HG02642 (cell line): ENCODE data around the gene RPL28.
A peak's percentile ranks its signal among the peaks of the same experiment; 100 is the strongest.

ENCODE experiments used
- ATAC-seq: cut with Tn5 transposase; IDR thresholded peaks from one replicate; pipeline ENCODE4 v1.9.1; 2021; ENCODE audit warnings: mild to moderate bottlenecking; ENCODE audit not compliant: unreplicated experiment, poor library complexity

RPL28 gene

DNA sequence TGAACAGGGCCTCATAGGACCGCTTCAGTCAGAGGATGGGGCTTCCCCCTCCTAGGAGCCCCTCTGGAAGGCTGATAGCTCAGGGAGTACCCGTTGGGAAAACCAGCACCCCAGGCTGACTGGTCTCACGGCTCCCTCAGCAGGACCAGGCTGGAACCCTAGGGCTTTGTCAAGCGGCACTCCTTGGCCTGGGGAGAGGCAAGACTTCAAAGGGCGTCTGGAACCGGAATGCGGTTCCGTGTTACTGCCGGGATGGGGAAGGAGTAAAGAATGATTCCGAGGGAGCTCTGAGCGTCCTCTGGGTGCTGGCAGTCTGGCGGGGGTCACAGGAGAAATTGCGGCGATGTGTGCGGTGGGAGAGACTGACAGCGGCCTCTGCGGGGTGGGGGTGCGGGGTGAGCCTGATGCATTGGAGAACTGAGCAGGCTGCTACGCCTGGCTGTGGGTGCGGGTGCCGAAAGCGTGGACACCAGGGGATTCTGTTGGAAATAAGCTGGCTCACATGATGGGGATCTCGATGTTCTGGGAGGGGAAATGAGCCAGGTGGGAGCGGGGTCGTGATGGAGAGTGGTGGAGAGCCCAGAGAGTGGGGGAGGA lies 33.1 kb upstream of the RPL28 start:
- no peak for ATAC-seq

DNA sequence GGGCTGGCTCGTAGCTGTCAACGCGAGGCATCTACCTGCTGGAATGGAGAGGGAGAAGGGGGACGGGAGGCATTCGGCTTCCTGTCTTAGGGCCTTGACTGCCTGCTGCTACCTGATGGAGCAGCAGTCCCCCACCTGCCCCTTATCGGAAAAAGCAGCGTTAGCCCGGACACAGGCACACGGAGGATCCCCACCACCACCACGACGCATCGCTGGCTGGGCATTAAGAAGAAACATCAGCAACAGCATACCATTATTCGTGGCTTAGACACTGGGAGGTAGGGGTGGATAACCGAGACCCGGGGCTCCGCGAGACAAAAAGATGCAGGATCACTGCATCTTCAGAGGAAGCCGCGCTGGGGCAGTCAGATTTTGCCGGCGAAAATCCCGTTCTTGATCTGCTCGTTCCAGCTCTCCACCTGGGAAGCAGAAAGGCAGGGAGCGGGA lies 32.4 kb upstream of the RPL28 start:
- no peak for ATAC-seq

DNA sequence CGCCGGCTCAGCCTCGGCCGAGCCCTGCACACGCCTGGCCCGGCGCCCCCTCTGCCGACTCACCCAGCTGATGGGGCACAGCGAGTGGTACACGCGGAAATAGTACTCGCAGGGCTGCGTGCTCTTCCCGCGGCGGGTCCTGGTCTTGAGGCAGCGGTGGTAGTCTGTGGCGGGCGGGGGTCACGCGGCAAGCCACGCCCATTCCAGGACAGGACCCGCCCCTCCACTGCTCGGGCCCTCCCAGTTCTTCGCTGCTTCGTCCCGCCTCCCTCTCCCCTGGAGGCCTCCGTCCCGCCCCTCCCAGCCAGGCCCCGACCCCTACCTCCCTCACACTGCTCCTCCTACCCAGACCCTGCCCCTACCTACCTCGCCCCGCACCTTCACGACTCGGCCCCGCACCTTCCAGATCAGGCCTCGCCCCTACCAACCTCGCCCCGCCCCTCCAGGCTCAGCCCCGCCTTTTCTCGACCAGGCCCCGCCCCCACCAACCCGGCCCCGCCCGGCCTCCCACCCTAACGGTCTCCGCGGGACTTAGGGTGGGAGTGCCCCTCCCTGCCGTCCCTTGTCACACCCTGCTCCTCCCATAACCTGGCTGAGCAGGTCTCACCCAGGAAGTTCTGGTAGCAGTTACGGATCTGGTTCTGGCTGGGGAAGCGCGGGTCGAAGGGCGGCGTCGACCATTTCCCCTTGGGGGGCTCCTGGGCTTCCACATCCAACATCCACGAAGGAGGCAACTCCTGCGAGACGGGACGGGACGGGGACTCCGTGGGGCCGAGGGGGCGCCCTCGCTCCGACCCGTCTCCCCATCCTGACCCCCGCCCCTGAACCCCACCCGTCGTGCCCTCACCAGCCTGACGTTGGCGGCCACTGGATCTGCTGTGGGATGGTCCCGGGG lies 31.7 kb upstream of the RPL28 start:
- ATAC-seq, result peak; percentile 63

DNA sequence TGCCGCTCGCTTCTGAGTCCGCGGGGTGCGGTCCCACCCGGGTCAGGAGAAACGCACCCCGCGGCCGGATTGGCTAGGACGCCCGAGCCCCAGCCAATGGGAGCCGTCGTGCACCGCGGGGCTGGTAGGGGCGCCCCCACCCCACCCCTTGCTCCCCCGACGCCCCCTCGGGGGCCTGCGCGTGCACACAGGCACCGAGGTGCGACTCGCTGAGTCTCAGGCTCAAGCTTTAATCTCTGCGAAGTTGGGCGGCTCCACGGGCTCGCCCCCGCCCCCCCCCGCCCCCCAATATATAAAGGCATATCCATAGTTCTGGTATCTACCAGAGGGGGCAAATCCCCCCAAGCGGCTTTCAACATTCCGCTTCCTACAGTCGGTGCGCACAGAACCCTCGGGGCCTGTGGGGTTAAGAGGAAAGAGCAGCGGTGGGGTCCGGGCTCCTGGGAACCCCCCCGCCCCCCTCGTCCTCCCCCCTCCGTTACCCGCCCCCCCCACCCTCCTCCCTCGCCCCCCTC lies 31.0 kb upstream of the RPL28 start, which contains the start of gene COX6B2:
COX6B2 (minus strand) TSS at position 22 of the 515 bp plus-strand sequence. CDS start 198 bp downstream, outside the sequence.
- no peak for ATAC-seq

DNA sequence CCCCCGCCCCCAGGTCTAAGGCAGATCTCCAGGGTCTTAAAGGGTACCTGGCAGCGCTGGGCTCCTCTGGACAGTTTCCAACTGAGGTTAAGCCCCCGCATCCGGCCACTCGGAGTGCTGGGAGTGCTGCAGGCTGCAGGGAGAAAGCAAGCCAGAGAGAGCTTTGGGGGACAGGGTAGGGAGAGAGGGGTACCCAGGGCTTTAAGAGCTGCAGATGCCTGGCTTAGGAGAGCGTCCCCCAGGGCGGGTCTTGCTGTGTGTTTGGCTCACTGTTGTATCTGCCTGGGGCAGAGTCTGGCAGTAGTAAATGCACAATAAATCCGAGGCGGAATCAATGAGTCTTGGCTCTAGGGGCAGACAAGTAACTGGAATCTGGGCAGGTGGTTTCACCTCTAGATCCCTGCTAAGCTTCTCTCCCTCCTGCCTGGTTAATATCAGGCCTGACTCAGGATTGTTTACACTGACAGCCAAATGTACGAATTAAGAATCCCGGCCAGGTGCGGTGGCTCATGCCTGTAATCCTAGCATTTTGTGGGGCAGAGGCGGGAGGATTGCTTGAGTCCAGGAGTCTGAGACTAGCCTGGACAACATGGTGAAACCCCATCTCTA lies 30.4 kb upstream of the RPL28 start:
- ATAC-seq, result no peak

DNA sequence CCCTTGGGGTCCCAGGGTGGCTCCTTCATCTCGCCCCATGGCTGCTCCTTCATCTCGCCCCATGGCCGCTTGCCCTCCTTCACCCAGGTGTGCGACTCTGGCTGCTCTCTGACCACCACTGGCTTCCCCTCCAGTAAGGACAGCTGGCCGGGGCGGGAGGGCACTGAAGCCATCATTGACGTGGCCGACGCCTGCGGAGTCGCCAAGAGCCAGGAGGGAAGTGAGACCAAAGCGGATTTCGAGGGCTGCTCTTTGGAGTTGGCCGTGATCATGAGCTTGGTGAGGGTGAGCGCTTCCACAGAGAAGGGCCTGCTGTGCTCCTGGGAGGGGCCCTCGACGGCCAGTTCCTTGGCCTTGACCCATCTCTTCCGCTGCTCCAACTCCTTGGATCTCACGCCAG lies 27.2 kb upstream of the RPL28 start:
- ATAC-seq, result no peak

DNA sequence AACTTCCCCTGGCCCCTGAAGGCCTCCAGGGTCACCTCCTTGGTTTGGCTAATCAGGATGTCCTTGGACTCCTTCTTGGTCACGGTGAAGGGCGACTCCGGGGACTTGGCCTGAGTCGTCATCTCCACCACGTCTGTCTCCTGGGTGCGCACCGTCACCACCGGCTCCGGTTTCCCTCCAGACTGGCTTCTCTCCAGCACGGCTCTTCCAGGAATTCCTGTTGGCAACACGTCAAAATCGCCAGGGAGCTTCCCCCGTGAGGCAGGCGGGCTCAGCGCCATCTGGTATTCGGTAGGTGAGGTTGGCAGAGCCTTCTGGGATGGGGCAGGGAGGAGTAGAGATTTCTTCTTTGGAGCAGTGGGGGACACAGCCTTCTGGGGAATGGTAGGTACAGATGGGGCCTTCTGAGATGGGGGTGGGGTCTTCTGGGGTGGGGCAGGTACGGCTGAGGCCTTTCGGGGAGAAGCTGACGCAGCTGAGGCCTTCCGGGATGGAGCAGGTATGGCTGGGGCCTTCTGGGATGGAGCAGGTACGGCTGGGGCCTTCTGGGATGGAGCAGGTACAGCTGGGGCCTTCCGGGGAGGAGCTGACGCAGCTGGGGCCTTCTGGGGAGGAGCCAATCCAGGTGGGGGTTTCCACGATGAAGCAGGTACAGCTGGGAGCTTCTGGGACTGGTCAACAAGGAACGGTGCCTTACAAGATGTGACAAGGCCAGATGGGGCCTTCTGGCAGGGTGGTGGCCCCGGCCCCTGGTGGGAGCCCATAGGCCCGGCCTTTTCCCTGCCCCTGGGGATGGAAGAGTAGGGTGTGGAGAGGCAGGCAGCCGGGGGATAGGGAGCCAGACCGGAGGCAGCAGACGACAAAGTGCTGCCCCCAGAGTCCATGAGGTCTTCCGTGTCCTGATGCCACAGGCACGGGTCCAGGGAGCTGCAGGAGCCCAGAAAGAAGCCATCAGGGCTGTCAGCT lies 26.5 kb upstream of the RPL28 start:
- no peak for ATAC-seq

DNA sequence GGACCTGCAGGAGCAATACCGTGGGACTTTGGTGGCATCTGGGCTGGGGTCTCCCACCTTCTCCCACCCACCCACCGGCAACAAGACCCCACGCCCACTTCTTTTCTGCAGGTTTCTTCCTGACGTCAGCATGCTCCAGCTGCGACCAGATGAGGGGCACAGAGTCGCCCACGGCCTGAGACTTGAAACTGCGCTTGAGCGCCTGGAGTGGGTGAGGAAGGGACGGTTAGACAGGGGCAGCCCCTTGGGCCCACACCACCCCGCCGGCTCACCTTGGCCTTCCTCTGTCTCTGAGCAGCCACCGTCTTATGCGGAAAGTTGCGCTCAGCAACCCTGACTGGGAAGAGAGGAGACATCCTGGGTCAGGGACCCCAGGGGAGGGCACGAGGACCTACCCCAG lies 24.8 kb upstream of the RPL28 start:
- ATAC-seq, result no peak

DNA sequence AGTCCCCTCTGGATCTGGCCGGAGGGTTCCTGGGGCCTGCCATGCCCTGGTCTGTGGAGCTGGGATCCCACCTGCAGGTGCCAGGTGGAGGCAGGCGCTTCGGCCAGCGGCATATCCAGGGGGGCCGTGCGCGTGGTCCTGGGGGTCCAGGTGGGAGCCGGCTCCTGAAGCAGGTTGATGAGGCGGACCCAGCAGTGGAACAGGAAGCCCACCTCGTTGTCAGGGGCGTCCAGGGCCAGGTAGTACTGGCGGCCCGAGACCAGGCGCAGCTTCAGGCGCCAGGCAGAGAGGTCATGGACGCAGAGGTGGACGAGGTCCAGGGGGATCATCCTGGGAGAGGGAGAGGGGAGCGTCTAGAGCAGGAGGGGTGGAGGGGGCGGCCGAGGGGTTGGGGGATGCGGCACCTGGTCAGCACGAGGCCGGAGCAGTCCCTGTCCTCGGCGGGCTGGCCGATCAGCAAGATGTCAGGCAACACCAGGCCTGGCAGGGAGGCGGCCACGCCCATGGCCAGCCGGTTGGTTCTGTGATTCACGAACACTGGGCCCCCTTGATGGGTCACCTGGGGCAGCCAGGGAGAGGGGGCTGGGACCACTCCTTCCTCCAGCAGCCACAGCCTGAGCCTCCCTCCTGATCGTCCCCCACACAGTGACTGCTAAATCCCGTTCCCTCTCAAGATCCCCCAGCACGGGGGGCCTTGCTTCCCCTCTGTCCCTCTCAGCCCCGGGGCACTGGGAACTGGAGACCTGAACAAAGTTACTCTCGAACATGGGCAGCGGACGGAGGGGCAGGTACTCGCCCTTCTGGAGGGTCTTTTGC lies 23.4 kb upstream of the RPL28 start:
- no peak for ATAC-seq

DNA sequence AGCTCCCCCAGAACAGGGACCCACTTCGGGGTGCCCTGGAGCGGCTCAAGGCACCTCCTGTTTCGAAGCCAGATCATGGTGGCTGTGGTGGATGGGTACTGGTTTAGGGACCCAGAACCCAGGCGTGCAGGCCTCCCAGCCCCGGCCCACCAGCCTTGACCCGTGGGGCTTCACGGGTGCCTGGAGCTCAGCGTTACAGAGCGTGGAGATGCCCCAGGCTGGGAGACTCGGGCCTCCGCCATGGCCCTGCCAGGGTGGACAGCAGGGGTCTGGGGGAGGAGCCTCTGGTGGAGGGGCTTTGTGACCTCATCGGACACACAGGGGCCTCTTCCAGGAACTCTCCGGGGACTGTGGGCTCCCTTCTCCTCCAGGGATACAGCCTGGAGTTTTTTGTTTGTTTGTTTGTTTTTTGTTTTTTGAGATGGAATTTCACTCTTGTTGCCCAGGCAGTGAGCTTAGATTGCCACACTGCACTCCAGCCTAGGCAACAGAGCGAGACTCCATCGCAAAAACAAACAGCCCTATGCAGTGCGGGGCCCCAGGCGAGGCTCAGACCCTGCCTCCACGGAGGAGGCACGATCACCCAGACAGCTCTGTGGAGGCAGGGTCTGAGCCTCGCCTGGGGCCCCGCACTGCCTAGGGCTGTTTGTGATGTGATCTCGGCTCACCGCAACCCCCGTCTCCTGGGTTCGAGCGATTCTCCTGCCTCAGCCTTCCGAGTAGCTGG lies 22.6 kb upstream of the RPL28 start, which contains the start of gene GARIN5B:
GARIN5B (minus strand) TSS at position 271 of the 727 bp plus-strand sequence; CDS start at position 77, 194 bp downstream.
- no peak for ATAC-seq

DNA sequence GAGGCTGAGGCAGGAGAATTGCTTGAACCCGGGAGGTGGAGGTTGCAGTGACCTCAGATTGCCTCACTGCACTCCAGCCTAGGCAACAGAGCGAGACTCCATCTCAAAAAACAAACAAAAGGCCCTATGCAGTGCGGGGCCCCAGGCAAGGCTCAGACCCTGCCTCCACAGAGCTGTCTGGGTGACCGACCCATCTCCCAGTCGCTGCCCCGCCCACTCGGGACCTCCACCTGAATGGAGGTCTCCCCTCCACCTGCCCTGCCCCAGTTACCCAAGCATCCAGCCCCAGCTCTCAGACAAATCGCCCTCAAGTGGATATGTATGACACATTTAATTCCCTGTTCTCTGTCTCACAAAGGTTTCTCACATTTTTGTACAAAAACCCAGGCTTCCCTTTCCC lies 20.5 kb upstream of the RPL28 start:
- no peak for ATAC-seq

DNA sequence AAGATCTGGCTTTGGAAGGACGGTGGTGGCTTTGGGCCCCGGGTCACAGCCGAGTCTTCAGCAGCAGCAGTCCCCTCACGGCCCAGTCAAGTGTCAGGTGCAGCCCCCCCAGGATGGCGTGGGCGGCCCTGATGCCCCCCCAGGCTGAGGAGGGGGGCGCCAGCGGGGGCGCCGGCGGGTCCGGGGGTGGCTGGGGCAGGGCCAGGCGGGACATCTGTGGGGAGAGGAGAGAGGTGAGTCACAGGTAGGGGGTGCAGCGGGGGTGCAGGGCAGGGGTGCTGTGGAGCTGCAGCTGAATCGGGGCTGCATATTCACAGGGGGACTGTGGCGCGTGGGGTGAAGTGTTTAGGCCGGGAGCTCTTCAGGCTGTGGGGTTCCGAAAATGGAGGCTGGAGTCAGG lies 19.8 kb upstream of the RPL28 start:
- ATAC-seq, result no peak

DNA sequence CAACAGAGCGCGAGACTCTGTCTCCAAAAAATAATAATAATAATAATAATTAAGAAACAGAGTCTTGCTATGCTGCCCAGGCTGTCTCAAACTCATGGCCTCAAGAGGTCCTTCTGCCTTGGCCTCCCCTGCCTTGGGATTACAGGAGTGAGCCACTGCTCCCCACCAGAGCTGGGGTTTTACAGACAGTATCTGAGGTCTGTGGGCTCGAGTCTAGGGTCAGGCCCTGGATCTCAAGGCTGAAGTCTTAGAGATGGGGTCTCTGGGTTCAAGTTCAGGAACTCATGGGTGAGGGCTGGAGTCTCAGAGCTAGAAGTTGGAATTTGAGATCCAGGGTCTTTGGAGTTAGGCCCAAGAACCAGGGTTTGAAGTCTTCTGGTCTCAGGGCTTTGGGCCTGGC lies 18.9 kb upstream of the RPL28 start:
- ATAC-seq, result no peak

DNA sequence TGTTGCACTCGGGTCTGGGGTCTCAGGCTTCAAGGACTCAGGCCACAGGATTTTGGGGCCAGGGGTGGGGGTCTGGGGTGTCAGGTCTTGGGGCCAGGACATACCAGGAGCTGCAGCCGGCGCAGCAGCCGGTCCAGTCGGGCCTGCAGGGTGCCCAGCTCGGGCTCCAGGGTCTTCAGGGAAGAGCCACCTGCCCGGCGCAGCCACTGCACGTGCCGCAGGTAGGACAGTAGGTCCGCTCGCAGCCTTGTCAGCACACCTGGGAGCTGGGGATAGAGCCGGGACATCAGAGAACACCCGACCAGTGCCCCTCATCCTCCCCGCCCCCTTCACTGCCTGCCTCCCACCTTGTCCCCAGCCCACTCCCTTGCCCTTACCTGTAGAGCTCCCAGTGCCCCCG lies 17.6 kb upstream of the RPL28 start:
- no peak for ATAC-seq

DNA sequence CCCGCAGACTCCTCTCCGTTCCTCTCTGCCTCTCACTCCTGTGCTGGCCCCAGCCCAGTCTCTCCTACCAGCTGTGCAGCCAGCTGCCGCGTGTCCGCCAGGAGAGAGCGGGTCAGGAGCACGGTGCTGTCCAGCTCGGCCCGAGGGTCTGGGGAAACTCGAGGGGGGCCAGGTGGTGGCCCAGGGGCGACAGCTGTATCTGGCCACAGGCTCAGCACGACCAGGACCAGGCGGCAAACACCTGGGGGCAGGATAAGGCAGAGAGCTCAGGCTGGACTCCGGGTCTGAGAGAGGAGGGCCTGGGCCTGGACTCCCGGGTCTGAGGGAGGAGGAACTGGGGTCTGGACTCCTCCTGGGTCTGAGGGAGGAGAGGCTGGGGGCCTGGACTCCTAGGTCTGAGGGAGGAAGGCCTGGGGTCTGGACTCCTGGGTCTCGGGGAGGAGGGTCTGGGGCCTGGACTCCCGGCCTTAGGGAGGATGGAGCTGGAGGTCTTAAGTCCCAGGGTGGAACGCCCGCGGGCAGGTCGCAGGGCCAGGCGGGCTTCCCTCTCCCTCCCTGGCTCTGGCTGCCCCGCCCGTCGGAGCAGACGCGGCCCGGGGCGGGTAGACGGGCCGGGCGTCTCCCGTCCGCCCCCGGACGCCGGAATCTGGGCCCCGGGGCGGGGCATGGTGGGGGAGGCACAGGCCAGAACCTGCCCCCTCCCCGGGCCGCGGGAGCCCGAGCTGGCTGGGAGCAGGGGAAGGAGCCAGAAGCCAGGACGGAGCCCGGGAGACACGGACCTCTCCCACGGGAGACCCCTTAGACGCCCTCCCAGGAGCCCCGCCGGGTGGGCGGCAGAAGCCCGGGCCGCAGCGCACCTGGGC lies 16.8 kb upstream of the RPL28 start:
- no peak for ATAC-seq

DNA sequence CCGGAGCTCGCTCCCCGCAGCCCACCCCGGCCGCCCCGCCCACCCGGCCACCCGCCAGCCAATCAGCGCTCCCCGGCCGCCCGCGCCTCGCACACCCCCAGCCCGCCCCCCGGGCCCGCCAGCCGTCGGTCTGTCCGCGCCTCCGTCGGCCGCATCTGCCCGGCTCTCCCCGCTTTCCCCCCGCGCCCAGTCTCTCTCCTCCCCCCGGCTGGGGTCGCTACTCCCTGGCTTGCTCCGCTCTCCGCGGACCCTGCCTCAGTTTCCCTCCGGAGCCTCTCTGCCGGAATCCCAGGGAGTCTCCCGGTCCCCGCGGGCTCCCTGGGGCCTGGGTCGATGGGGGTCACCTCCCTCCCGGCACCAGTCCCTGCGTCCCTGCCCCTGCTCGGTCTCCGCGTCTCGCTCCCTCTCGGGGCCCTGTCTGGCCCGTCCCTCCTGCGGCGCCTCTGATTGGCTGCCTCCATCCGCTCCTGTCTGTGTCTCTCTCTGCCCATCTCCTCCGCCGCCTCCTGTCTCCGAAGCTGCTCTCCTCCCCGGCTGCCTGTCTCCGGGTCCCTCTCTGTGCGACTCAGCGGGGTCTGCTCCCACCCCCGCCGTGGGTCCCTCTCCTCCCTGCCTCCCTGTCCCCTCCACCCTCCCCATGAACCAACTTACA lies 16.0 kb upstream of the RPL28 start:
- ATAC-seq, result no peak
